Progenitor cell of endocrine pancreas (in vitro differentiated cells): ENCODE measurements around the gene DSTN. TPM values are rescaled to one million over a fixed set of nuclear protein-coding genes. Genes with fewer than 3 reads are reported as not detected.

Experiments
- DNase-seq: peaks from one replicate; pipeline ENCODE4 v3.0.0; 2021; ENCODE audit warnings: low spot score; ENCODE audit not compliant: unreplicated experiment
- H3K27ac Mint-ChIP-seq: 2 replicates; pipeline ENCODE4 v1.8.0; 2021; ENCODE audit warnings: mild to moderate bottlenecking, moderate library complexity, mixed read lengths
- H3K27me3 Mint-ChIP-seq: 2 replicates; pipeline ENCODE4 v1.8.0; 2021; ENCODE audit warnings: mixed read lengths
- H3K36me3 Mint-ChIP-seq: 2 replicates; pipeline ENCODE4 v1.8.0; 2022; ENCODE audit warnings: mixed read lengths; ENCODE audit not compliant: insufficient read depth
- H3K4me1 Mint-ChIP-seq: 2 replicates; pipeline ENCODE4 v1.8.0; 2021; ENCODE audit warnings: low read depth, mixed read lengths
- H3K4me3 Mint-ChIP-seq: 2 replicates; pipeline ENCODE4 v1.8.0; 2021; ENCODE audit warnings: low read depth, mild to moderate bottlenecking, moderate library complexity, mixed read lengths
- H3K9me3 Mint-ChIP-seq: 2 replicates; pipeline ENCODE4 v1.8.0; 2021; ENCODE audit warnings: low read depth, mixed read lengths
- CTCF ChIP-seq: fragments of 200-600 bp; sonication (generic); IDR thresholded peaks from one replicate; pipeline ENCODE4 v1.5.0; 2021; ENCODE audit warnings: antibody characterized with exemption, mild to moderate bottlenecking; ENCODE audit not compliant: unreplicated experiment
- total RNA-seq: library from RNA; stranded (reverse); gene quantifications from 2 replicates; pipeline ENCODE4 v1.2.1, GENCODE V29; 2021

The DSTN gene
- total RNA-seq, 1 donor from 2014 or later: 201 TPM

GRCh38 chr20:17543531-17544131 is 26.2 kb upstream of the DSTN start:
- H3K27me3 Mint-ChIP-seq: peaks cover 8% of the 10 kb centered on the region
- peak overlapping the region; percentile 21 for H3K27ac Mint-ChIP-seq
- no peaks in the 10 kb centered on the region for H3K36me3 Mint-ChIP-seq
- TF ChIP-seq CTCF: no peak
- peaks cover 32% of the 10 kb centered on the region for H3K4me1 Mint-ChIP-seq
- H3K4me3 Mint-ChIP-seq: no peak overlapping the region
- no peak for DNase-seq
- H3K9me3 Mint-ChIP-seq: no peaks in the 10 kb centered on the region

- H3K4me3 Mint-ChIP-seq: no peak overlapping the region
- peak overlapping the region; percentile 76 for H3K27ac Mint-ChIP-seq
- H3K27me3 Mint-ChIP-seq: peaks cover 7% of the 10 kb centered on the region
- H3K36me3 Mint-ChIP-seq: no peaks in the 10 kb centered on the region
- no peaks in the 10 kb centered on the region for H3K9me3 Mint-ChIP-seq
- peaks cover 32% of the 10 kb centered on the region for H3K4me1 Mint-ChIP-seq
- TF ChIP-seq CTCF: no peak
- no peak for DNase-seq
These were observed 24.7 kb upstream of the DSTN start for GRCh38 chr20:17545127-17545526.

GRCh38 chr20:17549131-17549530 is 20.7 kb upstream of the DSTN start:
- Mint-ChIP-seq H3K4me3 (no peak overlapping the region), H3K27ac (no peak overlapping the region), H3K4me1 (peaks cover 17% of the 10 kb centered on the region), H3K36me3 (no peaks in the 10 kb centered on the region), H3K27me3 (no peaks in the 10 kb centered on the region), H3K9me3 (no peaks in the 10 kb centered on the region)
- TF ChIP-seq CTCF: no peak
- DNase-seq: no peak

GRCh38 chr20:17555106-17555505 is 14.8 kb upstream of the DSTN start:
- Mint-ChIP-seq H3K9me3 (no peaks in the 10 kb centered on the region), H3K27me3 (no peaks in the 10 kb centered on the region), H3K27ac (no peak overlapping the region), H3K36me3 (no peaks in the 10 kb centered on the region), H3K4me1 (peaks cover 22% of the 10 kb centered on the region), H3K4me3 (no peak overlapping the region)
- DNase-seq: no peak
- no peak for TF ChIP-seq CTCF

GRCh38 chr20:17556837-17557674 is 12.8 kb upstream of the DSTN start:
- no peaks in the 10 kb centered on the region for H3K9me3 Mint-ChIP-seq
- no peaks in the 10 kb centered on the region for H3K36me3 Mint-ChIP-seq
- no peak for DNase-seq
- TF ChIP-seq CTCF: no peak
- peak overlapping the region; percentile 89 for H3K27ac Mint-ChIP-seq
- peak overlapping the region; percentile 7 for H3K4me3 Mint-ChIP-seq
- no peaks in the 10 kb centered on the region for H3K27me3 Mint-ChIP-seq
- peaks cover 22% of the 10 kb centered on the region for H3K4me1 Mint-ChIP-seq
